H1 (cell line): Measurements from ENCODE around the gene ZNF211. TPM values are rescaled to one million over a fixed set of nuclear protein-coding genes. Genes with fewer than 3 reads are reported as not detected.

Experiments
- CTCF ChIA-PET: fragments of 300-600 bp; sonication (Branson Sonifier 250); formaldehyde crosslinking; loops from one replicate; lab custom pipeline; 2021; ENCODE audit not compliant: partially characterized antibody; lab: Charles Lee
- POLR2A ChIA-PET: fragments of 300-600 bp; sonication (Branson Sonifier 250); formaldehyde crosslinking; loops from one replicate; lab custom pipeline; 2021; ENCODE audit warnings: inconsistent platforms; ENCODE audit not compliant: partially characterized antibody; lab: Charles Lee
- DNase-seq, 2 experiments: peaks; one replicate each; pipeline versions ENCODE4 v3.0.0 to v3.0.0-alpha.2; 2010 to 2022; ENCODE audit warnings: low spot score in 2 of 2, low read depth in 1 of 2, mixed read lengths in 1 of 2
- FAIRE-seq: peaks from 2 replicates; lab custom pipeline; 2011; peaks lifted over from hg19 to GRCh38; lab: Jason Lieb, UNC
- H2AFZ ChIP-seq: 2 replicates; pipeline ENCODE4 v1.8.1; 2012; ENCODE audit warnings: low read length, inconsistent platforms
- H2AK5ac ChIP-seq: 2 replicates; pipeline ENCODE4 v1.6.1; 2013; ENCODE audit warnings: low read depth, low read length
- H2BK120ac ChIP-seq: replicated peaks from 2 replicates; pipeline ENCODE3; 2013; ENCODE audit warnings: low read depth, low read length, inconsistent platforms
- H2BK12ac ChIP-seq: 2 replicates; pipeline ENCODE4 v1.6.1; 2013; ENCODE audit warnings: low read depth, low read length
- H2BK15ac ChIP-seq: 2 replicates; pipeline ENCODE4 v1.6.1; 2013; ENCODE audit warnings: low read length
- H2BK20ac ChIP-seq: 2 replicates; pipeline ENCODE4 v1.6.1; 2013; ENCODE audit warnings: low read length
- H2BK5ac ChIP-seq: 2 replicates; pipeline ENCODE4 v1.6.1; 2013; ENCODE audit warnings: low read depth, low read length
- H3K14ac ChIP-seq: 2 replicates; pipeline ENCODE4 v1.6.1; 2013; ENCODE audit warnings: inconsistent platforms; ENCODE audit not compliant: insufficient read length
- H3K18ac ChIP-seq: 2 replicates; pipeline ENCODE4 v1.6.1; 2013; ENCODE audit warnings: low read length; ENCODE audit errors: extremely low read depth
- H3K23ac ChIP-seq: 2 replicates; pipeline ENCODE4 v1.6.1; 2013; ENCODE audit warnings: inconsistent platforms; ENCODE audit not compliant: insufficient read length
- H3K23me2 ChIP-seq: 2 replicates; pipeline ENCODE4 v1.6.1; 2013; ENCODE audit warnings: low read depth, low read length
- H3K27ac ChIP-seq: 2 replicates; pipeline ENCODE4 v1.6.1; 2011; ENCODE audit warnings: low read depth, low read length, inconsistent platforms
- H3K27me3 ChIP-seq, 4 experiments: replicated peaks in 1 of 4; 1 replicate in 1 of 4; 2 replicates in 3 of 4; pipeline versions ENCODE4 v1.6.1 to v1.8.1; 2011 to 2013; ENCODE audit warnings: low read length in 3 of 4, mild to moderate bottlenecking in 3 of 4, inconsistent platforms in 2 of 4, mixed read lengths in 2 of 4, moderate library complexity in 1 of 4; ENCODE audit not compliant: control insufficient read depth in 3 of 4, insufficient read depth in 3 of 4; ENCODE audit errors: extremely low read depth in 1 of 4
- H3K36me3 ChIP-seq, 4 experiments: 2 replicates each; pipeline versions ENCODE4 v1.6.1 to v1.8.1; 2011 to 2013; ENCODE audit warnings: mild to moderate bottlenecking in 4 of 4, low read length in 3 of 4, moderate library complexity in 2 of 4, control low read depth in 1 of 4, inconsistent platforms in 1 of 4; ENCODE audit not compliant: insufficient read depth in 4 of 4, control insufficient read depth in 2 of 4
- H3K4ac ChIP-seq: replicated peaks from 2 replicates; pipeline ENCODE3; 2013; ENCODE audit warnings: low read length, low read depth, mixed read lengths, inconsistent platforms; ENCODE audit not compliant: insufficient read length
- H3K4me1 ChIP-seq, 4 experiments: replicated peaks in 1 of 4; 1 replicate in 1 of 4; 2 replicates in 3 of 4; pipeline versions ENCODE4 v1.6.1 to v1.8.1; 2011 to 2013; ENCODE audit warnings: low read length in 3 of 4, inconsistent platforms in 2 of 4, mixed read lengths in 1 of 4; ENCODE audit not compliant: insufficient read depth in 4 of 4, control insufficient read depth in 3 of 4
- H3K4me2 ChIP-seq, 2 experiments: 2 replicates each; pipeline versions ENCODE4 v1.6.1 to v1.8.1; 2011 to 2013; ENCODE audit warnings: low read depth in 2 of 2, low read length in 2 of 2, control low read depth in 1 of 2, inconsistent platforms in 1 of 2, mild to moderate bottlenecking in 1 of 2; ENCODE audit not compliant: insufficient read depth in 1 of 2
- H3K4me3 ChIP-seq, 4 experiments: fragments of 200-600, 300-600 bp in 1 of 4; sonication (generic), shearing (Covaris generic), sonication (Bioruptor Twin) in 1 of 4; 2 replicates each; pipeline versions ENCODE4 v1.5.1 to v1.8.1; 2011 to 2016; ENCODE audit warnings: low read length in 4 of 4, low read depth in 3 of 4, control low read depth in 2 of 4, inconsistent platforms in 2 of 4, mild to moderate bottlenecking in 2 of 4, mixed read lengths in 1 of 4, moderate library complexity in 1 of 4; ENCODE audit not compliant: insufficient read depth in 2 of 4; ENCODE audit errors: extremely low read depth in 1 of 4
- H3K56ac ChIP-seq: replicated peaks from 2 replicates; pipeline ENCODE3; 2013; ENCODE audit warnings: low read depth, mild to moderate bottlenecking, mixed read lengths, low read length, inconsistent platforms; ENCODE audit not compliant: insufficient read length
- H3K79me1 ChIP-seq: 2 replicates; pipeline ENCODE4 v1.6.1; 2013; ENCODE audit warnings: low read depth, low read length, control low read depth
- H3K79me2 ChIP-seq, 2 experiments: 2 replicates each; pipeline versions ENCODE4 v1.6.1 to v1.8.1; 2012 to 2013; ENCODE audit warnings: low read length in 2 of 2, mild to moderate bottlenecking in 2 of 2, inconsistent platforms in 1 of 2; ENCODE audit not compliant: insufficient read depth in 2 of 2, control insufficient read depth in 1 of 2
- H3K9ac ChIP-seq, 4 experiments: replicated peaks in 1 of 4; 1 replicate in 1 of 4; 2 replicates in 3 of 4; pipeline versions ENCODE4 v1.6.1 to v1.8.1; 2011 to 2013; ENCODE audit warnings: low read depth in 3 of 4, low read length in 3 of 4, control low read depth in 2 of 4, mild to moderate bottlenecking in 2 of 4, moderate library complexity in 2 of 4, inconsistent platforms in 1 of 4; ENCODE audit errors: extremely low read depth in 1 of 4
- H3K9me3 ChIP-seq, 2 experiments: 2 replicates each; pipeline versions ENCODE4 v1.6.1 to v1.8.1; 2012 to 2013; ENCODE audit warnings: mild to moderate bottlenecking in 2 of 2, moderate library complexity in 2 of 2, control low read depth in 1 of 2, inconsistent platforms in 1 of 2, low read depth in 1 of 2, low read length in 1 of 2, mixed read lengths in 1 of 2; ENCODE audit not compliant: insufficient read depth in 2 of 2
- H4K20me1 ChIP-seq, 2 experiments: replicated peaks in 1 of 2; 2 replicates each; pipeline versions ENCODE3 to v1.8.1; 2011 to 2013; ENCODE audit warnings: inconsistent platforms in 2 of 2, low read length in 2 of 2, mild to moderate bottlenecking in 1 of 2; ENCODE audit not compliant: insufficient read depth in 2 of 2, control insufficient read depth in 1 of 2
- H4K5ac ChIP-seq: 2 replicates; pipeline ENCODE4 v1.6.1; 2013; ENCODE audit warnings: low read length, low read depth, mixed read lengths, inconsistent platforms; ENCODE audit not compliant: insufficient read length
- H4K8ac ChIP-seq: 2 replicates; pipeline ENCODE4 v1.8.0; 2013; ENCODE audit warnings: mild to moderate bottlenecking, moderate library complexity, low read length, inconsistent platforms; ENCODE audit not compliant: insufficient read depth; ENCODE audit errors: extremely low read depth
- H4K91ac ChIP-seq: replicated peaks from 2 replicates; pipeline ENCODE3; 2013; ENCODE audit warnings: low read length, mixed read lengths, inconsistent platforms; ENCODE audit not compliant: insufficient read length
- RBBP5 ChIP-seq: IDR thresholded peaks from 2 replicates; pipeline ENCODE4 v1.7.1; 2012; ENCODE audit warnings: low read depth, mild to moderate bottlenecking, inconsistent platforms, low read length, moderate library complexity, borderline replicate concordance
- YY1 ChIP-seq: IDR thresholded peaks from 2 replicates; pipeline ENCODE4 v1.6.1; 2011; ENCODE audit warnings: low read depth, mild to moderate bottlenecking, low read length
- WGBS, 2 experiments: shearing (Covaris generic) in 1 of 2; methylation state at CpG; one replicate each; pipeline versions ENCODE4 v1.1.6 to v1.1.7; 2013 to 2015; ENCODE audit warnings: low lambda C conversion rate in 2 of 2, mixed read lengths in 2 of 2, inconsistent platforms in 1 of 2, low coverage in 1 of 2, missing lambda C conversion rate in 1 of 2; ENCODE audit not compliant: insufficient replicate concordance in 2 of 2, insufficient coverage in 1 of 2, insufficient read length in 1 of 2; ENCODE audit errors: extremely low coverage in 1 of 2, missing lambda C conversion rate in 1 of 2; 5-methylcytosine and 5-hydroxymethylcytosine counted together
- polyA plus RNA-seq, 7 experiments: library from polyadenylated mRNA; depleted of rRNA in 3 of 7; stranded (reverse) in 5 of 7; unstranded in 2 of 7; fragments of >200 nt in 5 of 7; fragments of 200-250 nt in 2 of 7; gene quantifications; 1 replicate in 5 of 7; 2 replicates in 1 of 7; 4 replicates in 1 of 7; pipeline versions ENCODE4 v1.2.1 to v1.2.3, GENCODE V29; 2011 to 2013; ENCODE audit warnings: missing spikeins in 2 of 7, mixed read lengths in 2 of 7
- total RNA-seq: library from RNA; stranded (reverse); fragmentation: NEBNext Ultra II Directional; extraction: Animal tissue kit (Norgen Biotek cat#: 25700); gene quantifications from 2 replicates; pipeline ENCODE4 v1.2.1, GENCODE V29; 2021

Gene ZNF211
- total and polyA plus RNA-seq, 2 of the 8 experiments (the other 6 are each of a cell fraction or from before 2014, with no cell fraction given): 7.5 to 15.7 TPM

- H3K79me1 ChIP-seq: peaks cover 25% of the 10 kb centered on the region
- H3K79me2 ChIP-seq: peaks cover 62 to 100% of the 10 kb centered on the region in 2 experiments
- no peaks in the 10 kb centered on the region; the same call in 1 of the 2 replicates for H3K23me2 ChIP-seq
- H3K18ac ChIP-seq: no peak overlapping the region
- peaks cover 0 to 1% of the 10 kb centered on the region in 2 experiments for H4K20me1 ChIP-seq
- H3K9ac ChIP-seq: no peak overlapping the region
- POLR2A ChIA-PET: interaction anchor here (1.0 to 3.0 kb wide), 3 partner anchors 10 to 22 kb away, joined by 3 to 13 read pairs (median 4); partner anchors contain the start of gene ZNF154
- peaks cover 57 to 63% of the 10 kb centered on the region in 2 experiments for H3K9me3 ChIP-seq
- no peak overlapping the region for H2BK20ac ChIP-seq
- DNase-seq (no peak), FAIRE-seq (no peak)
- H3K4me3 ChIP-seq: peak overlapping the region in 1 of 4 experiments; percentile 11; a peak in 1 of 8 replicates
- H2BK120ac ChIP-seq: no peak overlapping the region
- no peaks in the 10 kb centered on the region for H3K27me3 ChIP-seq
- H3K14ac ChIP-seq: no peak overlapping the region
- CTCF ChIA-PET: interaction anchor here (1.2 kb wide), 1 partner anchor 10 kb away, joined by 3 read pairs; no protein-coding TSS in a partner anchor
- H2BK12ac ChIP-seq: no peak overlapping the region
- WGBS, 2 experiments: 99% methylated on average over 3 of the region's 3 CpGs; no CpG with 5 or more reads in 1 of the 2 experiments
- no peak overlapping the region for H2BK15ac ChIP-seq
- no peak overlapping the region for H3K56ac ChIP-seq
- no peak overlapping the region for H2BK5ac ChIP-seq
- H3K4me2 ChIP-seq: no peak overlapping the region
- no peak overlapping the region for H4K91ac ChIP-seq
- no peak overlapping the region for H3K4ac ChIP-seq
- H2AK5ac ChIP-seq: no peak overlapping the region
- H3K36me3 ChIP-seq: peaks cover 28 to 77% (median 63%) of the 10 kb centered on the region in 4 experiments
- H4K5ac ChIP-seq: no peak overlapping the region
- no peak overlapping the region for H2AFZ ChIP-seq
- H4K8ac ChIP-seq: no peak overlapping the region
- H3K27ac ChIP-seq: no peak overlapping the region
- peaks cover 0 to 2% (median 0%) of the 10 kb centered on the region in 4 experiments; a peak in 1 of 7 replicates for H3K4me1 ChIP-seq
- H3K23ac ChIP-seq: no peak overlapping the region
- TF ChIP-seq RBBP5 (no peak), YY1 (no peak)
Measured at GRCh38 chr19:57686727-57687126, 53.8 kb downstream of the ZNF211 start.
